ENCODE results near the gene CMKLR1.

DNA sequence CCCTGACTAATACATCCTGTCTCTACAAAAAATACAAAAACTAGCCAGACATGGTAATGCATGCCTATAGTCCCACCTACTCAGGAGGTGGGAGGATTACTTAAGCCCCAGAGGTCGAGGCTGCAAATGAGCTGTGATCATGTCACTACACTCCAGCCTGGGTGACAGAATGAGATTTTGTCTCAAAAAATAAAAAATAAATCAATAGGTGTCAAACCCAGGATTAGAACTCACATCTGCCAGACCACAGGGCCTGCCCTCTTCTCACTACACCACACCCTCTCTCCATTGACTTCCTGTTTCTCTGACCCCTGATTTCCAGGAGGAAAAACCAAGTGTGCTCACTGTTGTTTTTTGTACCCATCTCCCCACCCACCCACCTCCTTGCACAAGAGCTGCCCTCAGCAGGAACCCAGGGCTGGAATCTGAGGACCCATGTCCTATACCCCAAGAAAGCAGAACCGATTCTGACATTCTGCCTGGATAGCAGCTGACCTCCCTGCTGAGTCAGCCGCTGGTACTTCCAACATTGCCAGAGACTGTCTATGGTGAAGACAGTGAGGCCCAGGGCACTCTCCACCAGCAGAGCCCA, 6.2 kb downstream of the CMKLR1 start:
- no peak for TF ChIP-seq GATA2 (IDR thresholded peaks at IDR 0.05; ENCODE audit: low read depth, low read length)
- TF ChIP-seq GATA3 (IDR thresholded peaks at IDR 0.05; ENCODE audit: low read depth, low read length): no peak
